Pulmonary artery endothelial cell (primary cell): Measurements from ENCODE around the gene CDCA7L. TPM values are rescaled to one million over a fixed set of nuclear protein-coding genes. Genes with fewer than 3 reads are reported as not detected.

Source experiments
- DNase-seq: peaks from one replicate; pipeline ENCODE4 v3.0.0-alpha.2; 2011; ENCODE audit warnings: low read depth, low spot score
- total RNA-seq: library from RNA; depleted of rRNA; stranded (reverse); fragments of >200 nt; gene quantifications from 2 replicates; pipeline ENCODE4 v1.2.3, GENCODE V29; 2014

CDCA7L gene, protein sequence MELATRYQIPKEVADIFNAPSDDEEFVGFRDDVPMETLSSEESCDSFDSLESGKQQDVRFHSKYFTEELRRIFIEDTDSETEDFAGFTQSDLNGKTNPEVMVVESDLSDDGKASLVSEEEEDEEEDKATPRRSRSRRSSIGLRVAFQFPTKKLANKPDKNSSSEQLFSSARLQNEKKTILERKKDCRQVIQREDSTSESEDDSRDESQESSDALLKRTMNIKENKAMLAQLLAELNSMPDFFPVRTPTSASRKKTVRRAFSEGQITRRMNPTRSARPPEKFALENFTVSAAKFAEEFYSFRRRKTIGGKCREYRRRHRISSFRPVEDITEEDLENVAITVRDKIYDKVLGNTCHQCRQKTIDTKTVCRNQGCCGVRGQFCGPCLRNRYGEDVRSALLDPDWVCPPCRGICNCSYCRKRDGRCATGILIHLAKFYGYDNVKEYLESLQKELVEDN
- 107 and 175 TPM in 2 replicates for total RNA-seq

DNA sequence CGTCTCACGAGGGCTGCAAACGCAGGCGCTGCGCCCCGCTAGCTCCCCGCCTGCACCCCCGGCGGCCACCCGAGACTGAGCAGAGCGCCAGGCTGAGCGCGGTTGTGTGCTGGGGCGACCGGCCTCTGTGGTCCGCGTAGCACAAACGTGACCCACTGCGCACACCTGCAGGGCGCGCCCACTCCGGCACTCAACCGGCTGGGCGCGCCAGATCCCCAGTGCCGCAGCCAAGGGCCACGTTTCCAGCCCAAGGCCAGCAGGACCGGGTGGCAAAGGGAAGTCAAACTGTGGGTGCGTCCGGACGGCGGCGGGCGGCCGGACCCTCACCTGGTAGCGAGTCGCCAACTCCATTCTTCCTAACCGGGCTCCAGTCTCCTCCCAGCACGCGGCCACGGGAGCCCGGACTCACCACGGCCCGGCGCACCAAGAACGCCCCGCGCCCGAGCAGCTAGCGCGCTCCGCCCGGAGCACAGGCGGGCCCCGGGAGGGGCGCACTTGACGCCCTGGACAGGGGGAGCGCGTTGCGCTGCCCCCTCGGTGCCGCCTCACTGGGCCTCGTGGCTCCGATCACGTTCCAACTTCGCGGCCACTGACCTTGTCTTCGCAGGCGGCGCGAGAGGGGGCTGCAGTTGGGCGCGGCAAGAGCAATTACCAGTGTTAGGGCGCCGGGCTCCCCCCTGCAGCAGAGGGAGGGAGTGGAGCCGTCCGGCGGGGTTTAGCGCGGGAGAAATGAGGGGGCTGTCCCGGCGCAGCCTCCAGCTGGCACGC, at the start of gene CDCA7L:
Gene CDCA7L (minus strand): TSS at position 446 of the 768 bp plus-strand sequence. CDS start 95 bp downstream, at position 351.
- no peak for DNase-seq

DNA sequence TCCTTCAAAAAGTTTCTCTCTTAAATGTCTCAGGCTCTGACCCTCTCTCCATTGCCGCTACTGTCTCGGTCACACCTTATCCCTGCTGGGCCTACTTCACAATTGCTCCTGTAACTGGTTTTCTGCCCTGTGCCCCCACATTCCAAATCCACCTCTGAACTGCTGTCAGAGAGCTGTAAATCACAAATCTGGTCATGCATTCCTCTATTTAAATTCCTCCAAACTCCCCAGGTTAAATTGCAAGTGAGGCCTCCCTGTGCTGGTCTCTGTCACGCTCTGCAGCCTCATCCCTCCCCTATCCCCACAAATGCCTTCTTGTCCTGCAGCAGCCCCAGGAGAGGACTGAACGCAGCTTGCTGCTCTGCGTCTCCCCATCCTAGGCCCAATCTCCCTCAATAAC, 40.4 kb upstream of the CDCA7L start:
- DNase-seq = no peak

DNA sequence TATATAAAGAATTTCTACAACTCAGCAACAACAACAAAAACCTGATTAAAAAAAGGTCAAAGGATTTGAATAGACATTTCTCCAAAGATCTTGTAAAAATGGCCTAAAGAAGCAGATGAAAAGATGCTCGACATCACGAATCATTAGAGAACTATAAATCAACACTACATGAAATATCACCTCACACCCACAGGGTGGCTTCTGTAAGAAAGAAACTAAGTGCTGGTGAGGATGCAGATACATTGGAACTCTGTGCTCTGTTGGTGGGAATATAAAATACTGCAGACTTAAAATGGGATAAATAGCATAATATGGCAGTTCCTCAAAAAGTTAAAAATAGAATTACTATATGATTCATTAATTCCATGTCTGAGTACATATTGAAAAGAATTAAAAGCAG, 38.3 kb upstream of the CDCA7L start:
- no peak for DNase-seq

DNA sequence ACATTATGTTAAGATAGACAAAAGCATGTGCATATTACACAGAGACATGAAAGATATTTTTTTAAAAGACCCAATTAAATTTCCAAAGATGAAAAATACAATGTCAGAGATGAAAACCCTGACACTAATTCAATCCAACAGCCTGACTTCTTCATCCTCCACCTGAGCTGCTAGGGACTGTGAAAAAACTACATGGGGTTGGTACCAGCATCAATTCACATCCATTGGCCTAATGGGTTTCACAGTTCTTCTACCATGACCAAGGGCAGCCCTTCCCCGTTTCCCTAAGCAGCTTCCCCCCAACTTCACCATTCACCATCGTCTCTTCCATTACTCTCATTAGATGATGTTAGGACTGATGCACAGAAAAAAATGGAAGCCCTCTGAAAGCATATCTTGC, 37.4 kb upstream of the CDCA7L start:
- DNase-seq = no peak

DNA sequence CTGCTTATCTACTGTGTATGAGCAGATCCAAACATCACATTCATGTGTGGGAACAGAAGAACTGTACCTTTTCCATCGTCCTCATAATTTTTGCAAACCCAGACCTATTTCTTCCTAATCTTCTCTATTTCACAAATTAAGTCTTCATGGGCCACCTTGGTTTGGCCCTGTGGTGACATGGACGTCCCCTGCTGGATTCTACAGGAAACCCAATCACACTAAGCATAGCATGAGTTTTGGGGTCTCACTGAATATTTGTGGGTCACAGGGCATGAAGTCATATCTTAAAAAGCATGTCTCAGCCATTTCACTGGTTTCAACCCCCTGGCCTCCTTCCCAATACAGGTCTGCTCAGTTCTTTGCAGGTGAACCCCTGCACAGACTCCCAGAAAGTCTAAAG, 35.8 kb upstream of the CDCA7L start:
- DNase-seq = no peak

DNA sequence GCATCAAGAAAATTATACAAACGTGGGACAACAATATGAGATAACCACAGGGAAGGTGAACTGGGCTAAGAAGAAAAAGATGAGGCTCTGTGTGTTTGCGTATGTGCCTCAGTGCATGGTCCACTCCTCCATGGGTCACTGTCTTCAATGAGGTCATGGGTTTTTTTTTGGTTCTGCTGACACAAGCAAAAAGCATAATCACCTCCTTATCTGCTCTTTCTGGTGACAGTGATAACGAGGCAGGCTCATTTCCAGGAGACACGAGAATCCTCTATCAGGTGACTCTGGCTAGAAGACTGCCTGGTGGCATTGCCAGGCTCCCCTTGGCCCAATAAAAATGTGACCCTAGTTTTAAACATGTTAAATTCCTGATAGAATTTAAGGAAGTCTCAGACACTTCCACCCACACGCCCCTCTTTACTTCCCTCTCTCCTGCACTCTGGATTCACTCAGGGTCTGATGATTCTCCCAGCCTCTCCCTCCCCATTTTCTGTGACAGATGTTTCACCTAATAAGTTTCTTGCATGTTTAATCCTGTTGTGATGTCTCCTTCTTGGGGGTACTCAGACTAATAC, 35.3 kb upstream of the CDCA7L start:
- no peak for DNase-seq

DNA sequence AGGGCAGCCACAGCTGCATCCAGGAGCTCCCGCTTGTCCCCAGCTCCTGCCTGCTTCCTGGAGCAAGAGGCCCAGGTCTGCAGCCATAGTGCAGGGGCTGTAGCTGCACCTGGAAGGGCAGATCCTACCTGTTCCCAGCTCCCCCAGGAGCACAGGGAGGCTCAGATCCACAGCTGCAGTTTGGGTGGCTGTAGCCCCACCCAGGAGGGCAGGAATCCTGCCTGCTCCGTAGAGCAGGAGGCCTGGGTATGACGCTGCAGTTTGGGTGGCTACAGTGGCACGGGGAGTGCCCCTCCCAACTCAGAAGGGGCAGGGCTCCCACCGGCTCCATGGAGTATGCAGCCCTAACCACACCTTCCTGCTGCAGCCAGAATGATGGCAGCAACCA, 26.7 kb upstream of the CDCA7L start:
- no peak for DNase-seq

DNA sequence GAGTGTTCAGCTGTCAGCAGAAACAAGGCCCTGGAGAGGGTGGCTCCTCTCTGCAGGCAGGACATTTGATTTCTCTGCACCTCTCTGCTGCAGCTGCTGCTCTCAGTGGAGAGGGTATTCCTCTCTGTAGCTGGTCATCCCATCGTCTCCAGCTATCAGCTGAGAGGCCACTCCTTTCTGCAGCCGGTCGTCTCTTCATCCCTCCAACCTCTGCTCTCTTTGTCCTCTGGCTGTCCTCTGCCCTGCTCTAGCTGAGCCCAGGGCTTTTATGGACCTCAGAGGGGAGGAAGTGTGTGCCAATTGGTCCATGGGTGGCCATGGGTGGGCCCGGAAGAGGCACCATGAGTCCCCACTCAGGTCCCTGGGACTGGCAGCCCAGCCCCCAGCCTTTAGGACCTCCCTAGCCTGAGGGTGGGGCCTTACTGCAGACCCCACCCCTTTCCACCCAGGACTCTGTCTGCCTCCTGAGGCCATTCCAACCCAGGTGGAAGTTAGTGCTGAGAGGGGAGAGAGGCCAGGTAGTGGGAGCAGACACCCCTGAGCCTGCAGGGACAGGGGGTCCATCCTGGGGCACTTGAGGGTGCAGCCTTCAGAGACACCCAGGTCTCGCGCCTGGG, 26.2 kb upstream of the CDCA7L start:
- DNase-seq = no peak

DNA sequence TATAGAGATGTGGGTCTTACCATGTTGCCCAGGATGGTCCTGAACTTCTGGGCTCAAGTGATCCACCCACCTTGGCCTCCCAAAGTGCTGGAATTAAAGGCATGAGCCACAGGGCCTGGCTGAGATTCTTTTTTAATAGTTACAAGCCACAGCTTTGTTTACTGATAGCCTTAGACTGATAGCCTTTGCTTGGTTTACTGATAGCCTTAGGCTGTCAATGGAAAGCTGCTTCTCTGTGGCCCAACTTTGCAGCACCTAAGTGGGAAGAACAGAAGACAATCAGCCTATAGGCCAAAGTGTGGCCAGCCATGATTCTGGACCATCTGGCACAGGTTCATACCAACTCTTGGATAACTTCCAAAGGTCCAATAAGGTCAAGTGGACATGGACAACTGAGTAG, 24.1 kb upstream of the CDCA7L start:
- no peak for DNase-seq

DNA sequence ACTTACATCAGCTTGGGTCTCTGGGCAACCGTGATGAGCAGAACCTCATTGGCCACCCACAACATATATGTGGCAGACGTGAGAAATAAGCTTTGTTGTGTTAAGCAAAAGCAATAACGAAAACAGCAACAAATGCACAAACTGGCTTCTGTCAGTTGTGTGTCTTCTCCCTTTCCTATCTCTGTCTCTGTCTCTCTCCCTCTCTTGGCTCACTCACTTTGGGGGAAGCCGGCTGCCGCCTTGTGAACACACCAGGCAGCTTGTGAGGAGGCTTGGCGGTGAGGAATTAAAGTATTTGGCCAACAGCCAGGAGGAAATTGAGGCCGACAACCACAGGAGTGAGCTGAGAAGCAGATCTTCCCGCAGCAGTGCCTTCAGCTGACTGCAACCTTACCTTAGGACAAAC, 21.9 kb upstream of the CDCA7L start:
- DNase-seq = no peak

DNA sequence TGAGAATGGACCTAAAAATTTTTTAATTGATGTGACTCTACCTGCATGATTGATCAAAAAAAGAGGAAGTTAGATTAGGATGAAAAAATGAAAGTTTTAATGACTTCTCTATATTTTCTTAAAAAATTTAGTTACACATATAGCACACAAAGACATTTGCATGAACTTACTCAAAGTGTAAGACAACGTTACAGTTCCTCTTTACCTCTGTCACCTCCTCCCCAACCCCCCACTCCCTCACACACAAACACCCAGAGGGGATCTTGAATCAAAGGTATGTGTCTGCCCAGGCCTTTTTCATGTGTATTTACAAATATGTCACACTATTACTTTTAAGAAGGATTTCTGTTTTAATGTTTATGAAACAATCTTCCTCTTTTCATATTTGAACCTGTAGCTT, 20.6 kb upstream of the CDCA7L start:
- no peak for DNase-seq

DNA sequence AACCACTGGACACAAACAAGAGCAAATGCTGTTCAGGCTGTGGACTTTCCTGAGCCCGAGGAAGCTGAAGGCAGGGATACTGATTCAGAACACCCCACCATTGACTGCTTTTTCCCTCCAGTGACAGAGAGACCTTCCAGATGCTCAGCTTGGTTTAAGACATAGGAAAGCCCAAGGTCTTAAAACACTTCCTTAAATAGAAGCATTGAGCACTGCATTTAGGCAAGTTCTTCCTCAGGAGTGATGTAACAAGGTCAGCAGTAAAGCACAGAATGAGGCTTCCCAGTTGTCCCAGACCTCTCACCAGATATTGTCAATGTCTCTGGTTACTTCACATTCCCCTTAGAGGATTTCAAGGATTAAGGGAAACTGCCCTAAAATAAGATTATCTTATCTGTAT, 19.6 kb upstream of the CDCA7L start:
- DNase-seq = no peak

DNA sequence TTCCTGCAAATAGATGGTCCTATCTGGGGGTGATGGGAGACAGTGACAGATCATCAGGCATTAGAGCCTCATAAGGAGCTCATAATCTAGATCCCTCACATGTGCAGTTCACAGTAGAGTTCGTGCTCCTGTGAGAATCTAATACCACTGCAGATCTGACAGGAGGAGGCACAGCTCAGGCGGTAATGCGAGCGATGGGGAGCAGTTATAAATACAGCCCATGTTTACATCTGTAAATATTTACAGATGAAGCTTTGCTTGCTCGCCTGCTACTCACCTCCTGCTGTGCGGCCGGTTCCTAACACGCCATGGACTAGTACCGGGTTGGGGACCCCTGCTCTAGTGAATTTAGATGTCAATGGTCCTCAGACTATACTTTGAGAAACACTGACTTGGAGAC, 17.0 kb upstream of the CDCA7L start:
- DNase-seq = no peak

DNA sequence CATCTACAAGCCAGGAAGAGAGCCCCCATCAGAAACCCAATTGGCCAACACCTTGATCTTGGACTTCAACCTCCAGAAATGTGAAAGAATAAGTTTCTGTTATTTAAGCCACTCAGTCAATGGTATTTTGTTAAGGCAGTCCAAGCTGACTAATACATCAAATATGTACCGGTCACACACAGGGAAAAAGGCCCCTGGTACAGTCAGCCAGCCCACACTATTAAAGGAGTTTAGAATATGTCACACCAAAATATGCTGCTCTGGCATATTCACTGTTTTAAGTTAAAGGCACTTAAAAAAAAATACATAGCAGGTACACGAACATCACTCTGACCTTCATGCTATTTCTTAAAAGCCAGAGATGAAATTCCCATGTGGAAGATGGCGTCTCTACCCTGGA, 15.2 kb upstream of the CDCA7L start:
- no peak for DNase-seq

DNA sequence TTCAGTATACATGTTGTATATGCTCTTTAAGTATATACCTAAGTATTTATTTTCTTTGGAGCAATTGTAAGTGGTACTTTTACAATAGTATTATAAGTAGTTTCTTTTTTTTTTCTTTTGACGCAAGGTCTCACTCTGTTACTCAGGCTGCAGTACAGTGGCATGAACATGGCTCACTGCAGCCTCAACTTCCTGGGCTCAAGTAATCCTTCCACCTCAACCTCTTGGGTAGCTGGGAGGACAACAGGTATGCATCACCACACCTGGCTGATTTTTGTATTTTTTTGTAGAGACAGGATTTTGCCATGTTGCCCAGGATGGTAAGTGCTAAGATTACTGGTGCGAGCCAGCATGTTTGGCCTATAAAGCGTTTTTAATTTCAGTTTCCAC, 13.7 kb upstream of the CDCA7L start:
- DNase-seq = no peak

DNA sequence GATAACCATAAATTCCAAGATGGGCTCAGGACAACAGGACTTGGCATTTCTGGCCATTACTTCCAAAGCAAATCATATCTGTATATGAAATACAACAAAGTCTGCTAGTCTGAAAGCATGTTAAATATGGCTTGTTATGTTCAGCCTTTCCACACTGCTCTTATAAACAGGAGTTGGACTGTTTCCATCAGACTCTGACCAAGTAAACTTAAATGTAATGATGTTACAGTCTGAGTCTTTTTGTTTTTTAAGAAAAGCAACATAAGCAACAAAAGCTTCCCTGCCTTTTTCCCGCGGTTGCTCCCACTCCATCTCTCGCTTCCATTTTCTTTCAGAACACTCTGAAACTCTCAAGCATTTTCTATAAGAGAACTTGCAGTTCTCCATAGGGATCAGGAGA, 8.1 kb upstream of the CDCA7L start:
- DNase-seq = no peak

DNA sequence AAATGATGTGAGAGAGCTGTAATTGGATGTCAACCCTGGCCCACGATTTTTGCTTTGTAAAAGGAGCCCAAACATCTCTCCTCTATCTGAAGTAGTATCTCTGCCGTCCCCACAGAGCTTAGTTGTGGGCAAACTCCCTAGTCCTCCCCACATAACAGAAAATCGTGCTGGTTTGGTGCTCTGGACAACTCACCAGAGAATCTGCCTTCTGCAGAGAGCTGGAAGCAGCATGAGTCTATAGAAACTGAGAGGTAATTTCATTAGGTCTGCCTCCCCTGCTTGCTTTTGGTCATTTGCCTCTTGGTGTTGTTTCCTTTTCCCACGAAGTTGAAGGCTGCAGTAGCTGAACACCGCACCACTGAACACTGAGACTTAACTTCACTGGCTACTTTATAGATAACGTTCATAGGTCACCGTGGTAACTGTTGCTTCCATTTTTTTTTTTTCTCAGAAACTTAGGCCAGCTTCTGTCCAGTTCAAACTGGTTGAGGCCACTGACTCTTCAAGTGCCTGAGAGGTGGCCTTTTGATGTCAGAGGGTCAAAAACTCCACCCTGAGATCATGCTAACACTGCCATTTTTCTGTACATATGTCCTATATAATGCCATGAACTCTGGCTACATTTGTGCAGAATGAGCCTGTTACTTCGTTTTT, 3.3 kb upstream of the CDCA7L start:
- no peak for DNase-seq

DNA sequence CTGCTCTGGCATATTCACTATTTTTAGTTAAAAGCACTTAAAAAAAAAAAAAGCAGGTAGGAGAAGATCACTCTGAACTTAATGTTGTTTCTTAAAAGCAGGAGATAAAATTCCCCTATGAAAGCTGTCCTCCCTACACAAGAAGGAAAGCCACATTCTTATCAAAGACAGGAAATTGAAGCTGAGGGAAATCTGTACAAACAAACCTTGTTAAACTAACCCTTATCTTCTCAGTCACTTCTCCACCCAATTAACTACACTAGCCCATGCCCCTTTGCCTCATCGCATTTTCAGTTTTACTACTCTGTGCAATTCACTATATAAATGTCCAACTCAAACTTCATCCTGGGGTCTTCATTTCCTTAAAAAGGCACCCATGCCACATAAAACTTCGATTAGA, 2.7 kb upstream of the CDCA7L start:
- no peak for DNase-seq

DNA sequence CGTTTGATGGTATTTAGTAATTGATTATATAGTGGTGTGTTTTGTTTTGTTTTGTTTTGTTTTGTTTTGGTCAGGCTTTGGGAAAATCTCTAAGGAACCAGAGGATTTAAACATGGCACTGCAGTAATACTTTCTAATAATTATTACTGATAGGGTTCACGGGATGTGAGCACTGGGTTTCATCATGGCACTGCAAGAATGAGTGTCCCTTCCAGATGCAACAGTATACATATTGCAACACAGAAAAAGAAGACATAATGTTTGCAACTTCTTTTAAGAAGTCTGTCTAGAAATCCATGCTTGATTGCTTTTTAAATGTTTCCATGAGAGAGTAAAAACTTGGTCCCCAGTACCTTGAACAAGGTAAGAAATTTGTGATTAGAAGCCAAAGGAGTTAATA, 2.2 kb upstream of the CDCA7L start:
- DNase-seq = no peak

DNA sequence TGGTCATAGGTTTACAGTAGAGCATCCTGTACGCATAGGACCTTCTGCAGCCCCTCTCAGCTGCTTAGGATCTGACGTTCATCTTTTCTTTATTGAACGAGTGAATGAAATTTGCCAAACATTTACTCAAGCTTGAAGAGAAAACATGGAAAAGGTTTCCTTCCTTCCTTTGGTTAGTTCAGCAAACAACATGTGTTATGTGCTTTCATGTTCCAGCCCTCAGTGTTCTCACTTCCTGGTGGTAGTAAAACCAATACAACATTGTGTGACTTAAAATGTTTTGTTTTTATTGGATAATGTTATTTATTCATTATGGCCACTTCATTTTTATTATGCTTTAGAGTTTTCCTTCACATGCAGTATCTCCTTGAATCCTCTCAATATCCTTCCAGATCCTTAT, 1.4 kb upstream of the CDCA7L start:
- DNase-seq = no peak

DNA sequence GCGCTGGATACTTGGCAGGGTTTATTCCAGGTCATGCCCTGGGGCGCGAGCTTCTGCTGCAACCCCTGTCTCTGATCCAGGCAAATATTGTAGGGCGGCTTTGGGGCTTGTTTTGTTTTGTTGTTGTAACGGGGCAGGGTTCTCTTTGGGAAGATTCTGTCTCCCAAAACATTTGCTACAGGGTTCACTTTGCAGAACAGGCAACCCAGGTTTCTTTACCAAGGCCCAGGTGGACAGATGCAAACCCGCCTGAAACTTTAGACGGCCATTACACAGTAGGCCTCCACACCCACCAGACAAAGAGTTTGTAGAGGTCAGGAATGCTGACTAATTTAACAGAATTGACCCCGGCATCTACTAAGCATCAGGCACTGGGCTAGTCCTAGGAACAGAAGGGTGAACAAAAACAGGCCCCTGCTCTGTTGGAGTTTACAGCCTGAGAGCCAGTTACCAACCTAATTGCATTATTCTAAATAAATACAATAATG, 567 bp upstream of the CDCA7L start:
- DNase-seq = no peak
